HepG2 (cell line): Measurements from ENCODE around the gene THPO. TPM values are rescaled to one million over a fixed set of nuclear protein-coding genes. Genes with fewer than 3 reads are reported as not detected.
A peak's percentile ranks its signal among the peaks of the same experiment; 100 is the strongest.

Experiments used
- ATM ChIP-seq: fragments of 450-650 bp; IDR thresholded peaks from 2 replicates; pipeline ENCODE4 v1.7.1; 2017; ENCODE audit warnings: mild to moderate bottlenecking, borderline replicate concordance
- GABPA ChIP-seq, 2 experiments: IDR thresholded peaks; 2 replicates each; pipeline ENCODE4 v1.6.1; 2011 to 2016; ENCODE audit warnings: low read depth in 2 of 2, low read length in 1 of 2, missing biosample characterization in 1 of 2, missing genetic modification characterization in 1 of 2
- KDM2A ChIP-seq: sonication (generic); formaldehyde crosslinking; IDR thresholded peaks from 2 replicates; pipeline ENCODE4 v1.4.0; 2020; ENCODE audit warnings: low read depth, missing genetic modification reagents, borderline replicate concordance
- NR2F1 ChIP-seq, 2 experiments: fragments of 450-650 bp in 1 of 2; formaldehyde crosslinking in 1 of 2; IDR thresholded peaks; 2 replicates each; pipeline versions ENCODE4 v1.5.0 to v1.6.1; 2016 to 2020; ENCODE audit warnings: mild to moderate bottlenecking in 1 of 2, missing compliant biosample characterization in 1 of 2, missing genetic modification reagents in 1 of 2, moderate library complexity in 1 of 2
- RAD21 ChIP-seq: fragments of 450-650 bp; formaldehyde crosslinking; IDR thresholded peaks from 2 replicates; pipeline ENCODE4 v1.5.0; 2020; ENCODE audit warnings: mild to moderate bottlenecking
- polyA plus RNA-seq, 8 experiments: library from polyadenylated mRNA; depleted of rRNA in 3 of 8; stranded (reverse) in 7 of 8; unstranded in 1 of 8; fragments of >200 nt; fragmentation: Illumina TruSeq in 4 of 8; extraction: Trizol in 4 of 8; gene quantifications; 2 replicates each; pipeline versions ENCODE4 v1.2.1 to v1.2.3, GENCODE V29; 2011 to 2016; ENCODE audit warnings: low read depth in 4 of 8, missing spikeins in 1 of 8, mixed read lengths in 1 of 8; ENCODE audit not compliant: insufficient read depth in 1 of 8
- total RNA-seq, 5 experiments: library from RNA; depleted of rRNA; stranded (reverse); fragments of >200 nt; fragmentation: Illumina TruSeq; extraction: Trizol; gene quantifications; 2 replicates each; pipeline ENCODE4 v1.2.3, GENCODE V29; 2016; ENCODE audit warnings: low read depth in 1 of 5
- TF ChIP-seq, protein P1 (sequence below), 2 experiments: sonication (generic) in 1 of 2; formaldehyde crosslinking in 1 of 2; IDR thresholded peaks; 2 replicates each; pipeline versions ENCODE4 v1.5.1 to v1.6.1; 2011 to 2020; ENCODE audit warnings: borderline replicate concordance in 1 of 2, low read depth in 1 of 2, low read length in 1 of 2, mild to moderate bottlenecking in 1 of 2, missing genetic modification reagents in 1 of 2, moderate library complexity in 1 of 2
- TF ChIP-seq, protein P2 (sequence below): sonication (generic); formaldehyde crosslinking; IDR thresholded peaks from 2 replicates; pipeline ENCODE4 v1.4.0; 2020; ENCODE audit warnings: mild to moderate bottlenecking, missing genetic modification reagents
- TF ChIP-seq, protein P3 (sequence below): sonication (generic); formaldehyde crosslinking; IDR thresholded peaks from 2 replicates; pipeline ENCODE4 v1.4.0; 2020; ENCODE audit warnings: missing genetic modification reagents
- TF ChIP-seq, protein P4 (sequence below): sonication (generic); formaldehyde crosslinking; IDR thresholded peaks from 2 replicates; pipeline ENCODE4 v1.4.0; 2020; ENCODE audit warnings: missing genetic modification reagents
- TF ChIP-seq, protein P5 (sequence below): sonication (generic); formaldehyde crosslinking; IDR thresholded peaks from 2 replicates; pipeline ENCODE4 v1.4.0; 2020; ENCODE audit warnings: missing genetic modification reagents

Gene THPO
- total and polyA plus RNA-seq, 2 of the 13 experiments (the other 11 are each of a cell fraction or from before 2014, with no cell fraction given), result 2.8 to 4.8 TPM

DNA sequence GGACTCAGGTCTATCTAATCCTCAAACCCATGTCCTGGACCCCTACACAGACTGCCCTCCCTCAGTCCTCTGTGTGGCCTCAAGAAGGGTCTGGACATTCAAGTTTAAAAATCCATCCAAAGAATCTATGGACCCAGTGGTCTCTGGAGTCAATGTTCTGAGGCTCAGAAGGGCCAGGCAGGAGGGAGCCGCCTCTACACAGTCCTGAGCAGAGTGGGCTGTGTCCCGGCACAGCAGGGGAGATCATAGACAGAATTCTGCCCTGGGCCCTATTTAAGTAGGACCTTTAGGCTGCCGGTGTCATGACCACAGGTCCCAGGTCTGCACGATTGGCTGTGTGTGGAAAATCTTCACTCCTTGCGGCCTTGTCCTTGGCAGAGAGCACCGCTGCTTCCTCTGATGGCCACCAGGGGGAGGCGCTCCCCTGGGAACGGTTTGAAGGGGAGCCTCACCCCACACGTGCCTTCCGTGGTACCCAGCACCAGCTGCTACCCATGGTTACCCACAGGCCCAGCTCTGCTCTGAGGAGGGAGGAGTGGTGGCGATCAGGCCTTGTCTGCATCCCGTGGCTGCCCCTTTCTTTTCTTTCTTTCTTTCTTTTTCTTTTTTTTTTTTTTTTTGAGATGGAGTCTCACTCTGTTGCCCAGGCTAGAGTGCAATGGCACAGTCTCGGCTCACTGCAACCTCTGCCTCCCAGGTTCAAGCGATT lies 39.8 kb upstream of the THPO start (continued):
- TF ChIP-seq, protein P1, sequence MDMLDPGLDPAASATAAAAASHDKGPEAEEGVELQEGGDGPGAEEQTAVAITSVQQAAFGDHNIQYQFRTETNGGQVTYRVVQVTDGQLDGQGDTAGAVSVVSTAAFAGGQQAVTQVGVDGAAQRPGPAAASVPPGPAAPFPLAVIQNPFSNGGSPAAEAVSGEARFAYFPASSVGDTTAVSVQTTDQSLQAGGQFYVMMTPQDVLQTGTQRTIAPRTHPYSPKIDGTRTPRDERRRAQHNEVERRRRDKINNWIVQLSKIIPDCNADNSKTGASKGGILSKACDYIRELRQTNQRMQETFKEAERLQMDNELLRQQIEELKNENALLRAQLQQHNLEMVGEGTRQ (IDR thresholded peaks at IDR 0.05; ENCODE audit: low read depth, low read length), result no peak
- TF ChIP-seq, protein P1 (CRISPR knock-in tag; IDR thresholded peaks at IDR 0.05; ENCODE audit: borderline replicate concordance), result no peak
- TF ChIP-seq, protein P2, sequence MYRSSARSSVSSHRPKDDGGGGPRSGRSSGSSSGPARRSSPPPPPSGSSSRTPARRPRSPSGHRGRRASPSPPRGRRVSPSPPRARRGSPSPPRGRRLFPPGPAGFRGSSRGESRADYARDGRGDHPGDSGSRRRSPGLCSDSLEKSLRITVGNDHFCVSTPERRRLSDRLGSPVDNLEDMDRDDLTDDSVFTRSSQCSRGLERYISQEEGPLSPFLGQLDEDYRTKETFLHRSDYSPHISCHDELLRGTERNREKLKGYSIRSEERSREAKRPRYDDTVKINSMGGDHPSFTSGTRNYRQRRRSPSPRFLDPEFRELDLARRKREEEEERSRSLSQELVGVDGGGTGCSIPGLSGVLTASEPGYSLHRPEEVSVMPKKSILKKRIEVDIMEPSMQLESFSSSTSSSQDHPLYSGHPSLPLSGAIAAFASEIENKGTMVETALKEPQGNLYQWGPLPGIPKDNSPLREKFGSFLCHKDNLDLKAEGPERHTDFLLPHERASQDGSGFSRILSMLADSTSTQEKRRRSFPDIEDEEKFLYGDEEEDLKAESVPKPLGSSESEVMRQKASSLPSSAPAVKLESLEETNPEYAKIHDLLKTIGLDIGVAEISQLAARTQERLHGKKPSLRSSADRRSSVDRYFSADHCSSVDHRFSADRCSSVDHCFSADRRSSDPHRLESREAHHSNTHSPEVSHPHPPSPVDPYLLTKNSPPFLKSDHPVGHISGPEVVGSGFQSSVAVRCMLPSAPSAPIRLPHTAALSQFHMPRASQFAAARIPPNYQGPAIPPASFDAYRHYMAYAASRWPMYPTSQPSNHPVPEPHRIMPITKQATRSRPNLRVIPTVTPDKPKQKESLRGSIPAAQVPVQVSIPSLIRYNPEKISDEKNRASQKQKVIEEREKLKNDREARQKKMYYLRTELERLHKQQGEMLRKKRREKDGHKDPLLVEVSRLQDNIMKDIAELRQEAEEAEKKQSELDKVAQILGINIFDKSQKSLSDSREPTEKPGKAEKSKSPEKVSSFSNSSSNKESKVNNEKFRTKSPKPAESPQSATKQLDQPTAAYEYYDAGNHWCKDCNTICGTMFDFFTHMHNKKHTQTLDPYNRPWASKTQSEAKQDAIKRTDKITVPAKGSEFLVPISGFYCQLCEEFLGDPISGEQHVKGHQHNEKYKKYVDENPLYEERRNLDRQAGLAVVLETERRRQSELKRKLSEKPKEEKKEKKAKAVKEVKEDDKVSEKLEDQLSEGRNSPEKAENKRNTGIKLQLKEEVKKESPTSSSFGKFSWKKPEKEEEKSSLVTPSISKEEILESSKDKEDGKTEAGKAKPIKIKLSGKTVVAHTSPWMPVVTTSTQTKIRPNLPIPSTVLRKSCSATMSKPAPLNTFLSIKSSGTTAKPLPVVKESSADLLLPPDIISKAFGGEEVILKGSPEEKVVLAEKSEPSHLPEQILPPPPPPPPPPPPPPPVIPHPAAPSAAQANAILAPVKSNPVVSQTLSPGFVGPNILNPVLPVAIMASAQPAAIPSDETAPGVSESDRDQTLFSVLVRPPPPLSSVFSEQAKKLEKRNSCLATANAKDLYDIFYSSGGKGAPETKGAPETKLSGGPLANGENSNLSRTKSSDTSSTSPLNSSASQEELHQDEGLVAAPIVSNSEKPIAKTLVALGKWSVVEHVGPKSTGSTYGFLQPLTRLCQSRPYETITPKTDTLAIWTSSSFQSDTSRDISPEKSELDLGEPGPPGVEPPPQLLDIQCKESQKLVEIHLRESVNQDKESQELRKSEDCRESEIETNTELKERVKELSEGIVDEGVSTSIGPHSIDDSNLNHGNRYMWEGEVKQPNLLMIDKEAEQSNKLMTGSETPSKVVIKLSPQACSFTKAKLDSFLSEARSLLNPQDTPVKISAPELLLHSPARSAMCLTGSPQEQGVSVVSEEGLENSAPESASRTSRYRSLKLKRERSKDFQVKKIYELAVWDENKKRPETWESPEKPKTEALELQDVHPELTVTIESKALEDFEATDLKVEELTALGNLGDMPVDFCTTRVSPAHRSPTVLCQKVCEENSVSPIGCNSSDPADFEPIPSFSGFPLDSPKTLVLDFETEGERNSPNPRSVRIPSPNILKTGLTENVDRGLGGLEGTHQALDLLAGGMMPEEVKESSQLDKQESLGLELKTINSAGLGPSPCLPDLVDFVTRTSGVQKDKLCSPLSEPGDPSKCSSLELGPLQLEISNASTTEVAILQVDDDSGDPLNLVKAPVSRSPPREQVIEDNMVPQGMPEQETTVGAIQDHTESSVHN, result no peak
- peak; percentile 40; the same call in 1 of the 2 replicates for TF ChIP-seq KDM2A
- no peak for TF ChIP-seq NR2F1 (CRISPR knock-in tag; IDR thresholded peaks at IDR 0.05)
- TF ChIP-seq ATM, result no peak
- TF ChIP-seq RAD21 (CRISPR knock-in tag), result peak; percentile 67
- TF ChIP-seq, protein P3, sequence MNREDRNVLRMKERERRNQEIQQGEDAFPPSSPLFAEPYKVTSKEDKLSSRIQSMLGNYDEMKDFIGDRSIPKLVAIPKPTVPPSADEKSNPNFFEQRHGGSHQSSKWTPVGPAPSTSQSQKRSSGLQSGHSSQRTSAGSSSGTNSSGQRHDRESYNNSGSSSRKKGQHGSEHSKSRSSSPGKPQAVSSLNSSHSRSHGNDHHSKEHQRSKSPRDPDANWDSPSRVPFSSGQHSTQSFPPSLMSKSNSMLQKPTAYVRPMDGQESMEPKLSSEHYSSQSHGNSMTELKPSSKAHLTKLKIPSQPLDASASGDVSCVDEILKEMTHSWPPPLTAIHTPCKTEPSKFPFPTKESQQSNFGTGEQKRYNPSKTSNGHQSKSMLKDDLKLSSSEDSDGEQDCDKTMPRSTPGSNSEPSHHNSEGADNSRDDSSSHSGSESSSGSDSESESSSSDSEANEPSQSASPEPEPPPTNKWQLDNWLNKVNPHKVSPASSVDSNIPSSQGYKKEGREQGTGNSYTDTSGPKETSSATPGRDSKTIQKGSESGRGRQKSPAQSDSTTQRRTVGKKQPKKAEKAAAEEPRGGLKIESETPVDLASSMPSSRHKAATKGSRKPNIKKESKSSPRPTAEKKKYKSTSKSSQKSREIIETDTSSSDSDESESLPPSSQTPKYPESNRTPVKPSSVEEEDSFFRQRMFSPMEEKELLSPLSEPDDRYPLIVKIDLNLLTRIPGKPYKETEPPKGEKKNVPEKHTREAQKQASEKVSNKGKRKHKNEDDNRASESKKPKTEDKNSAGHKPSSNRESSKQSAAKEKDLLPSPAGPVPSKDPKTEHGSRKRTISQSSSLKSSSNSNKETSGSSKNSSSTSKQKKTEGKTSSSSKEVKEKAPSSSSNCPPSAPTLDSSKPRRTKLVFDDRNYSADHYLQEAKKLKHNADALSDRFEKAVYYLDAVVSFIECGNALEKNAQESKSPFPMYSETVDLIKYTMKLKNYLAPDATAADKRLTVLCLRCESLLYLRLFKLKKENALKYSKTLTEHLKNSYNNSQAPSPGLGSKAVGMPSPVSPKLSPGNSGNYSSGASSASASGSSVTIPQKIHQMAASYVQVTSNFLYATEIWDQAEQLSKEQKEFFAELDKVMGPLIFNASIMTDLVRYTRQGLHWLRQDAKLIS (CRISPR knock-in tag), result no peak
- TF ChIP-seq, protein P4, sequence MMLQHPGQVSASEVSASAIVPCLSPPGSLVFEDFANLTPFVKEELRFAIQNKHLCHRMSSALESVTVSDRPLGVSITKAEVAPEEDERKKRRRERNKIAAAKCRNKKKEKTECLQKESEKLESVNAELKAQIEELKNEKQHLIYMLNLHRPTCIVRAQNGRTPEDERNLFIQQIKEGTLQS (CRISPR knock-in tag), result no peak
- TF ChIP-seq GABPA (IDR thresholded peaks at IDR 0.05; ENCODE audit: low read depth, low read length), result no peak
- no peak for TF ChIP-seq GABPA (CRISPR knock-in tag; IDR thresholded peaks at IDR 0.05; ENCODE audit: low read depth)
- TF ChIP-seq, protein P5, sequence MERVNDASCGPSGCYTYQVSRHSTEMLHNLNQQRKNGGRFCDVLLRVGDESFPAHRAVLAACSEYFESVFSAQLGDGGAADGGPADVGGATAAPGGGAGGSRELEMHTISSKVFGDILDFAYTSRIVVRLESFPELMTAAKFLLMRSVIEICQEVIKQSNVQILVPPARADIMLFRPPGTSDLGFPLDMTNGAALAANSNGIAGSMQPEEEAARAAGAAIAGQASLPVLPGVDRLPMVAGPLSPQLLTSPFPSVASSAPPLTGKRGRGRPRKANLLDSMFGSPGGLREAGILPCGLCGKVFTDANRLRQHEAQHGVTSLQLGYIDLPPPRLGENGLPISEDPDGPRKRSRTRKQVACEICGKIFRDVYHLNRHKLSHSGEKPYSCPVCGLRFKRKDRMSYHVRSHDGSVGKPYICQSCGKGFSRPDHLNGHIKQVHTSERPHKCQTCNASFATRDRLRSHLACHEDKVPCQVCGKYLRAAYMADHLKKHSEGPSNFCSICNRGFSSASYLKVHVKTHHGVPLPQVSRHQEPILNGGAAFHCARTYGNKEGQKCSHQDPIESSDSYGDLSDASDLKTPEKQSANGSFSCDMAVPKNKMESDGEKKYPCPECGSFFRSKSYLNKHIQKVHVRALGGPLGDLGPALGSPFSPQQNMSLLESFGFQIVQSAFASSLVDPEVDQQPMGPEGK (CRISPR knock-in tag), result peak; percentile 33; the same call in 1 of the 2 replicates
